Neural cell (in vitro differentiated cells): ENCODE results near the gene SOCS3. TPM values are rescaled to one million over a fixed set of nuclear protein-coding genes. Genes with fewer than 3 reads are reported as not detected.

Source experiments
- H2AFZ ChIP-seq: fragments of 200-600, 300-800 bp; sonication (generic), shearing (Covaris generic); 2 replicates; pipeline ENCODE4 v1.6.0; 2014; ENCODE audit warnings: low read depth, mild to moderate bottlenecking, antibody characterized with exemption, low read length, moderate library complexity
- H3F3A ChIP-seq: fragments of 200-600 bp; shearing (Covaris generic); 2 replicates; pipeline ENCODE4 v1.6.1; 2016; ENCODE audit warnings: mild to moderate bottlenecking, moderate library complexity, mixed read lengths, antibody characterized with exemption, low read length; ENCODE audit not compliant: insufficient read depth, poor library complexity, severe bottlenecking
- H3K27ac ChIP-seq: fragments of 200-600, 300-800 bp; sonication (generic), shearing (Covaris generic); 2 replicates; pipeline ENCODE4 v1.5.1; 2014; ENCODE audit warnings: mild to moderate bottlenecking, low read length, moderate library complexity
- H3K27me3 ChIP-seq: fragments of 300-800, 200-600 bp; sonication (generic), shearing (Covaris generic); 2 replicates; pipeline ENCODE4 v1.6.0; 2014; ENCODE audit warnings: mild to moderate bottlenecking, low read depth, low read length, moderate library complexity; ENCODE audit not compliant: insufficient read depth
- H3K36me3 ChIP-seq: fragments of 300-800, 200-600 bp; sonication (generic), shearing (Covaris generic); 2 replicates; pipeline ENCODE4 v1.5.1; 2014; ENCODE audit warnings: mild to moderate bottlenecking, antibody characterized with exemption, low read length, moderate library complexity; ENCODE audit not compliant: insufficient read depth
- H3K4me2 ChIP-seq: fragments of 300-800, 200-600 bp; sonication (generic), shearing (Covaris generic); 2 replicates; pipeline ENCODE4 v1.6.0; 2014; ENCODE audit warnings: mild to moderate bottlenecking, low read length
- H3K4me3 ChIP-seq: fragments of 300-800, 200-600 bp; sonication (generic), shearing (Covaris generic); 2 replicates; pipeline ENCODE4 v1.5.1; 2014; ENCODE audit warnings: mild to moderate bottlenecking, low read length, moderate library complexity
- H3K79me2 ChIP-seq: fragments of 200-600 bp; shearing (Covaris generic); replicated peaks from 2 replicates; pipeline ENCODE4 v1.6.0; 2014; ENCODE audit warnings: mild to moderate bottlenecking, low read length, moderate library complexity; ENCODE audit not compliant: insufficient read depth
- H3K9ac ChIP-seq: fragments of 300-800, 200-600 bp; sonication (generic), shearing (Covaris generic); 2 replicates; pipeline ENCODE4 v1.6.1; 2016; ENCODE audit warnings: mild to moderate bottlenecking, low read length, mixed read lengths
- H3K9me2 ChIP-seq: fragments of 200-600 bp; shearing (Covaris generic); 2 replicates; pipeline ENCODE4 v1.6.1; 2016; ENCODE audit warnings: mild to moderate bottlenecking, low read length, mixed read lengths; ENCODE audit not compliant: insufficient read depth
- H3K9me3 ChIP-seq: fragments of 200-600, 300-800 bp; sonication (generic), shearing (Covaris generic); 2 replicates; pipeline ENCODE4 v1.6.1; 2016; ENCODE audit warnings: mild to moderate bottlenecking, mixed run types, low read length, moderate library complexity, mixed read lengths
- H4K20me1 ChIP-seq: fragments of 200-600 bp; shearing (Covaris generic); 2 replicates; pipeline ENCODE4 v1.6.1; 2016; ENCODE audit warnings: mild to moderate bottlenecking, mixed run types; ENCODE audit not compliant: insufficient read depth
- CTCF ChIP-seq: fragments of 450-650 bp; IDR thresholded peaks from 2 replicates; pipeline ENCODE4 v1.5.1; 2014; ENCODE audit warnings: antibody characterized with exemption, mild to moderate bottlenecking, moderate library complexity; ENCODE audit not compliant: poor library complexity, severe bottlenecking
- EP300 ChIP-seq: fragments of 450-650 bp; conservative IDR thresholded peaks from 2 replicates; pipeline ENCODE4 v1.6.1; 2014; ENCODE audit warnings: antibody characterized with exemption, mild to moderate bottlenecking, moderate library complexity; ENCODE audit not compliant: poor library complexity, severe bottlenecking
- EZH2 ChIP-seq: fragments of 200-600, 300-800 bp; shearing (Covaris generic), sonication (generic); IDR thresholded peaks from 2 replicates; pipeline ENCODE4 v1.6.1; 2014; ENCODE audit warnings: antibody characterized with exemption, low read length, borderline replicate concordance, mild to moderate bottlenecking; ENCODE audit not compliant: insufficient read depth, poor library complexity, severe bottlenecking
- MXI1 ChIP-seq: fragments of 450-650 bp; conservative IDR thresholded peaks from 2 replicates; pipeline ENCODE4 v1.6.1; 2014; ENCODE audit warnings: antibody characterized with exemption, mild to moderate bottlenecking; ENCODE audit not compliant: poor library complexity, severe bottlenecking
- POLR2AphosphoS5 ChIP-seq: IDR thresholded peaks from 2 replicates; pipeline ENCODE4 v1.6.1; 2012
- RAD21 ChIP-seq: fragments of 450-650 bp; conservative IDR thresholded peaks from 2 replicates; pipeline ENCODE4 v1.6.1; 2014; ENCODE audit warnings: antibody characterized with exemption, mild to moderate bottlenecking, moderate library complexity
- REST ChIP-seq: IDR thresholded peaks from 2 replicates; pipeline ENCODE4 v1.6.1; 2012; ENCODE audit warnings: borderline replicate concordance
- SMC3 ChIP-seq: fragments of 450-650 bp; conservative IDR thresholded peaks from 2 replicates; pipeline ENCODE4 v1.6.1; 2014; ENCODE audit warnings: antibody characterized with exemption, mild to moderate bottlenecking, moderate library complexity; ENCODE audit not compliant: poor library complexity
- TAF1 ChIP-seq: IDR thresholded peaks from 2 replicates; pipeline ENCODE4 v1.6.1; 2012; ENCODE audit warnings: low read depth
- polyA plus RNA-seq: library from polyadenylated mRNA; depleted of rRNA; stranded (reverse); fragments of >200 nt; gene quantifications from 2 replicates; pipeline ENCODE4 v1.2.3, GENCODE V29; 2014

SOCS3 gene
- polyA plus RNA-seq, 1 donor from 2014 or later, result 5.4 TPM

GRCh38 chr17:78345172-78345571, 14.7 kb downstream of the SOCS3 start:
- no peak overlapping the region for H3K4me3 ChIP-seq
- no peaks in the 10 kb centered on the region for H4K20me1 ChIP-seq
- H3K36me3 ChIP-seq, result no peaks in the 10 kb centered on the region
- TF ChIP-seq CTCF, result no peak
- no peak for TF ChIP-seq MXI1
- no peak for TF ChIP-seq EP300
- TF ChIP-seq TAF1, result no peak
- TF ChIP-seq EZH2, result no peak
- TF ChIP-seq POLR2AphosphoS5, result no peak
- no peak for TF ChIP-seq RAD21
- no peak for TF ChIP-seq SMC3
- no peak for TF ChIP-seq REST
- no peak overlapping the region for H3K4me2 ChIP-seq
- H2AFZ ChIP-seq, result no peak overlapping the region
- no peaks in the 10 kb centered on the region for H3K79me2 ChIP-seq
- H3K27me3 ChIP-seq, result peaks cover 8% of the 10 kb centered on the region
- H3K27ac ChIP-seq, result no peak overlapping the region
- H3K9me3 ChIP-seq, result no peaks in the 10 kb centered on the region
- no peaks in the 10 kb centered on the region for H3K9me2 ChIP-seq
- H3K9ac ChIP-seq, result no peak overlapping the region
- no peaks in the 10 kb centered on the region for H3F3A ChIP-seq

- no peak overlapping the region for H3K4me2 ChIP-seq
- H3K4me3 ChIP-seq, result no peak overlapping the region
- H3K9me3 ChIP-seq, result no peaks in the 10 kb centered on the region
- no peaks in the 10 kb centered on the region for H3F3A ChIP-seq
- H3K36me3 ChIP-seq, result no peaks in the 10 kb centered on the region
- H2AFZ ChIP-seq, result no peak overlapping the region
- no peaks in the 10 kb centered on the region for H3K79me2 ChIP-seq
- H3K27ac ChIP-seq, result no peak overlapping the region
- TF ChIP-seq SMC3 (no peak), POLR2AphosphoS5 (no peak)
- H4K20me1 ChIP-seq, result no peaks in the 10 kb centered on the region
- H3K27me3 ChIP-seq, result peaks cover 8% of the 10 kb centered on the region
- no peak overlapping the region for H3K9ac ChIP-seq
- no peaks in the 10 kb centered on the region for H3K9me2 ChIP-seq
Observed at GRCh38 chr17:78344666-78345065, 15.2 kb downstream of the SOCS3 start.
